OCI-M2 (cell line): ENCODE measurements around the gene ACADM.
"Not testable (repeated sequence)": the region's sequence is repeated elsewhere in the genome, so short reads cannot be mapped to it uniquely, and the experiment has no call there.

Experiments
- DNase-seq: peaks from one replicate; lab custom pipeline; 2025; ENCODE audit not compliant: unreplicated experiment; lab: John Stamatoyannopoulos, UW

ACADM gene

DNA sequence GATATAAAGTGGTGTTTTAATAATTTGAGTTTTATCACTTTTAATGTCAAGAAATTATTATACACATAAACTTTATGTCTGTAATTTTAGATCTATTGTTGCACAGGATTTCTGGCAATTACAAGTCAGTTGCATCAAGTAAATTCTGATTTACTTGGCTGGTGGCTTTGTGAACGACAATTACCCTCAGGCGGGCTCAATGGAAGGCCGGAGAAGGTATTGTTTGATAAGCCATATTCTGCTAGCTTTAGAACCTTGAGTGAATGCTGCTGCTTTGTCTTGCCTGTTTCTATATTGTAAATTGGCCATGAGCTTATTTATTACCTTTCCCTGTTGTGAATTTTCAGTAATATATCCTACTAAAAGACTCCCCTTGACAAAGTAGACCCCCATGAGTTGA is 67.6 kb downstream of the ACADM start:
- DNase-seq = no peak

DNA sequence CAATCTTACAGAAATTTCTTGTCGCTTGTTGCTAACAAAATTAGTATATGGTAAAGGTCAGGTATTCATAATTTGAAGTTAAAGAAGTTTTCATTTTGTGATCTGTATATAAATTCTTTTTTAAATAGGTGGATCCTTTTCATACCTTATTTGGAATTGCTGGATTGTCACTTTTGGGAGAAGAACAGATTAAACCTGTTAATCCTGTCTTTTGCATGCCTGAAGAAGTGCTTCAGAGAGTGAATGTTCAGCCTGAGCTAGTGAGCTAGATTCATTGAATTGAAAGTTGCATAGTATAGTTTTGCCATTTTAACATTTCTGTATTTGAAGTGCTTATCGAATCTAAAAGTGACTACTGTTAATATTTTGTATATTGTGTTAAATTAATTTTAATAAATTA is 69.9 kb downstream of the ACADM start:
- DNase-seq = no peak

DNA sequence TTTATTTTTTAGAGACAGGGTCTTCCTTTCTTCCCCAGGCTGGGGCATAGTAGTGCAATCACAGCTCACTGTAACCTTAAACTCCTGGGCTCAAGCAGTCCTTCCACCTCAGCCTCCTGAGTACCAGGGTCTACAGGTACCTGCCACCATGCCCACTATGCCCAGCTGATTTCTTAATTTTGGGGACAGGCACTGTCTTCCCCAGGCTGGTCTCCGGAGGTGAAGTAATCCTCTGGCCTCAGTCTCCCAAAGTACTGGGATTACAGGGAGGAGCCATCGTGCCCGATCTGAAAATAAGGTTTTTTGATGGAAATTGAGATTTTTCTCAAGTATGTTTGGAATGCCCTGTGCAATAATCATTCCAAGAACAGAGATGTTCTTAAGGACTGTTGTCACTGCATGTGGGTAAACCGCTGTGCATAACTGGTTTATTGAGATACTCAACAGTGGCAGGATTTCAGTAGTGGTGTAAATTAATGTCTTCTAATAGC is 71.2 kb downstream of the ACADM start:
- DNase-seq = no peak

DNA sequence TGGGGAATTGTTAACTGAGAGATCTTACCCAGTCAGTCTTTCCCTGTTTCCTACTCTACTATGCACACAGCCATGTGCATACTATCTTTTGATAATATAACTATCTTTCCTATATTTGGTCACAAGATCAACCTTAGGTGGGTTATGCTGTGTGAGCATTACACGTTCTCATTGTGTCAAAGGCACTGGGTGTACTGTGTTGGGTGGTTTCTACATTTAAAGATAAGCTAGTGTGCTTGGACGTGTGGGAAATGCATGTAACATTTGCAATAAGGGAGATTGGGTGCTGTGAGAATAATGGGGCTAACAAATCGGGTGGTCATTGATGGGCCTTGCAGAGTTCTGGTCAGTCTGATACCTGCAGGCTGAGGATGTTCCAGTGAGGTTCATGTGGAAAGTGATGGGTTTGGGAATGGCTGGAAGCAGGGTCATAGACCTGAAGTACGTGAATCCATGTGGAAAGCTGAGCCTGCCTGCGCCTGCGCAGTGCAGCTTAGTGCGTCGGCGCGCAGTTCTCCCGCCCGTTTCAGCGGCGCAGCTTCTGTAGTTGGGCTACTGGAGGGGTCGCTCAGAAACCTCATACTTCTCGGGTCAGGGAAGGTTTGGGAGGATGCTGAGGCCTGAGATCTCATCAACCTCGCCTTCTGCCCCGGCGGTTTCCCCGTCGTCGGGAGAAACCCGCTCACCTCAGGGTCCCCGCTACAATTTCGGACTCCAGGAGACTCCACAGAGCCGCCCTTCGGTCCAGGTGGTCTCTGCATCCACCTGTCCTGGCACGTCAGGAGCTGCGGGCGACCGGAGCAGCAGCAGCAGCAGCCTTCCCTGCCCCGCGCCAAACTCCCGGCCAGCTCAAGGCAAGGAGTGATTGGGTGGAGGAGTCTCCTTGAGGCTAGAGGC is 72.1 kb downstream of the ACADM start, which contains the start of gene MSH4:
MSH4 (plus strand) TSS at position 507 of the 897 bp plus-strand sequence; CDS start at position 611, 104 bp downstream.
- DNase-seq = no peak

DNA sequence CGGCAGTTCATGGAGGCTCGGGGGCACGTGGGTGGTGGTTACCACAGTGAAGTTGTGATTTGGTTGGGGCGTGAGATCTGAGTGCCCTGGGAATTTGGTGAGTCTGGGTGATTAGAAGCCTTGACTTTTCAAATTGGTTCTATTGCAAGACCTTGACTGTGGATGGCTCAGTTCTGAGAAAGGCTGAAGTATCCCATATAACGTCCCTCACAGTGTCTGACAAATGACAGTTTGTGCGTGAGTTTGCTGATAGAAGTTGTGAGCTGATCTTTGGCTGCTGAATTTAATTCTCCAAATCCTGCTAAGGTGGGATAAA is 72.7 kb downstream of the ACADM start:
- no peak for DNase-seq

- DNase-seq = no peak
Observed at GRCh38 chr1:75797606-75798216, 73.2 kb downstream of the ACADM start.

- not testable (repeated sequence) for DNase-seq
Observed at GRCh38 chr1:75801480-75801879, 77.0 kb downstream of the ACADM start.

DNA sequence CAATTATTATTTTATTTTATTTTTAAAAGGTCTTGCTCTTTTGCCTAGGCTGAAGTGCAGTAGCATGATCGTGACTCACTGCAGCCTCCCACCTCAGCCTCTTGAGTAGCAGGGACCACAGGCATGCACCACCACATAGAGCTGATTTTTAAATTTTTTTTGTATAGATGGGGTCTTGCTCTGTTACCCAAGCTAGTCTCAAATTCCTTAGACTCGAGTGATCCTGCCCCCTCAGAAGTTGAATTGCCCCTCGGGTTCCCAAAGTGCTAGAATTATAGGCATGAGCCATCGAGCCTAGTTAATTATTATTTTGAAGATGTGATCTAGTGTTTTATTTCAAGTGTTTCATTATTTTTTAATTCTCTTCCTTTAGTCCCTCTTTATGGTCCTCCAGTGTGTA is 84.4 kb downstream of the ACADM start:
- no peak for DNase-seq

DNA sequence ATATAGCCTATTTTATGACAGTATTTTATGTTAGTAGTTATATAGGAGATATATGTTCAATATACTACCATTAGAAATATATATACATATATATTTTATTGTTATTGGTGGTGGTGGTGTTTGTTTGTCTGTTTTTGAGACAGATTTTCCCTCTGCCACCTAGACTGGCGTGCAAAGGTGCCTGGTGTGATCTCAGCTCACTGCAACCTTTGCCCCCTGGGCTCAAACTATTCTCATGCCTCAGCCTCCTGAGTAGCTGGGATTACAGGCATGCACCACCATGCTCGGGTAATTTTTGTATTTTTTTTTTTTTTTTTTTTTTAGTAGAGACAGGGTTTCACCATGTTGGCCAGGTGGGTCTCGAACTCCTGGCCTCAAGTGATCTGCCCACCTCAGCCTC is 85.6 kb downstream of the ACADM start:
- DNase-seq = not testable (repeated sequence)

DNA sequence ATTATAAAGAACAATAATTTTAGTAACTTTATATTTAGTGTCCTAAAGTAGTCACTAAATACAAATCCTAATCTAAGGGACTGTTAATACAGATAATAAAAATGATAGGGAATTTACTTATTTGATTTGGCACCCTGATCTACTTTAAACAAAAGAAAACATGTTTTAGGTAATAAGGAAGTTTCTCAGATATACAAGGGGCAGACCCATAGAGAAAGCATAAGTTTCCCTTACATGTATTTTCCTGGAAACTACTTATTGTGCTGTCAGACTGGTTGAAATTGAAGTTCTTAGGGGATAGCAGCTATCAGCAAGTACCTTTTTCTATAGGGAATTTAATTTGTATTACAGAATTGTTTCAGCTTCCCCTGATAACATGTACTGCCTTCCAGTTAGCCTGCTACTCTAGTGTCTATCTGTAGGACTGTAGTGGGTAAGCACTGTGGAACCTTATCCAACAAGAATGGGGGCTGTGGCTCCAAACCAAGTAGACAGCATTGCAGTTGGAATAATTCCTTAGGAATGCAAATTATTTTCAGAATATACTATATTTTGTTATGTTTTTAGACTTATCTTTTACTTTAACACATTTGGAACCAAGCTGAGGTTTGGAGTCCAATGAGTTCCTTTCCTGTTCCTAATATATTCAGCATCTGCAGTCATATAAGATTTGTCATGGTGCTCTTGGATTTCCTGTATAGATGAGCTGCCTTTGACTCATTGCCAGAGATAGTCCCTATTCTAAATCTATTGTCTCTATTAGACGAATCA is 86.9 kb downstream of the ACADM start:
- no peak for DNase-seq

- no peak for DNase-seq
Observed at GRCh38 chr1:75812065-75812464, 87.6 kb downstream of the ACADM start.
